Vagina (tissue), 2 donors: ENCODE measurements around the gene DIP2B. TPM values are rescaled to one million over a fixed set of nuclear protein-coding genes. Genes with fewer than 3 reads are reported as not detected.

Experiments
- DNase-seq, 2 donors: peaks; one replicate each; pipeline ENCODE4 v3.0.0-alpha.2; 2017; ENCODE audit errors: extremely low spot score in 2 of 2
- H3K27ac ChIP-seq: fragments of 200-600 bp; sonication (generic); one replicate; pipeline ENCODE4 v1.5.1; 2019
- H3K27me3 ChIP-seq: fragments of 200-600 bp; sonication (generic); one replicate; pipeline ENCODE4 v1.5.1; 2019
- H3K36me3 ChIP-seq, 2 donors: fragments of 200-600 bp; sonication (generic); one replicate each; pipeline ENCODE4 v1.5.1; 2017 to 2019
- H3K4me1 ChIP-seq: fragments of 200-600 bp; sonication (generic); one replicate; pipeline ENCODE4 v1.5.1; 2019
- H3K4me3 ChIP-seq, 2 donors: fragments of 200-600 bp; sonication (generic); 1 replicate in 1 of 2; 2 replicates in 1 of 2; pipeline ENCODE4 v1.5.1; 2016 to 2019
- H3K9me3 ChIP-seq: fragments of 200-600 bp; sonication (generic); one replicate; pipeline ENCODE4 v1.5.1; 2019
- POLR2A ChIP-seq, 2 donors: fragments of 450-650 bp; IDR thresholded peaks; one replicate each; pipeline ENCODE4 v1.6.1; 2017; ENCODE audit warnings: antibody characterized with exemption in 2 of 2, mild to moderate bottlenecking in 2 of 2, moderate library complexity in 2 of 2
- POLR2AphosphoS5 ChIP-seq, 2 donors: sonication (generic); formaldehyde crosslinking; IDR thresholded peaks; one replicate each; pipeline ENCODE4 v1.9.0; 2017; ENCODE audit warnings: antibody characterized with exemption in 2 of 2, mild to moderate bottlenecking in 2 of 2, low read depth in 1 of 2; ENCODE audit not compliant: insufficient read depth in 1 of 2
- intact Hi-C: fragments of 100-400 bp; cut with DNase I; formaldehyde crosslinking; loops from one replicate; pipeline ENCODE4 v1.15.1; 2023
- total RNA-seq: library from RNA; depleted of rRNA; stranded (reverse); fragments of >200 nt; gene quantifications from one replicate; pipeline ENCODE4 v1.2.3, GENCODE V29; 2016
- TF ChIP-seq, protein P1 (sequence below), 3 experiments: fragments of 450-650 bp in 2 of 3; fragments of 200-600 bp in 1 of 3; sonication (generic) in 1 of 3; IDR thresholded peaks; one replicate each; pipeline ENCODE4 v1.5.1; 2017 to 2019; ENCODE audit warnings: antibody characterized with exemption in 3 of 3, mild to moderate bottlenecking in 2 of 3, moderate library complexity in 2 of 3

DIP2B gene
- total RNA-seq, 1 donor from 2014 or later, result 32.2 TPM

- Histone ChIP-seq H3K9me3 (no peaks in the 10 kb centered on the region), H3K4me3 (no peak overlapping the region), H3K4me1 (peaks cover 19% of the 10 kb centered on the region), H3K27me3 (no peaks in the 10 kb centered on the region), H3K27ac (no peak overlapping the region), H3K36me3 (no peaks in the 10 kb centered on the region)
- no peak for DNase-seq
- TF ChIP-seq POLR2A (IDR thresholded peaks at IDR 0.05) (no peak), POLR2AphosphoS5 (IDR thresholded peaks at IDR 0.05; ENCODE audit: insufficient read depth in 1 of 2, low read depth in 1 of 2) (no peak)
- TF ChIP-seq, protein P1, sequence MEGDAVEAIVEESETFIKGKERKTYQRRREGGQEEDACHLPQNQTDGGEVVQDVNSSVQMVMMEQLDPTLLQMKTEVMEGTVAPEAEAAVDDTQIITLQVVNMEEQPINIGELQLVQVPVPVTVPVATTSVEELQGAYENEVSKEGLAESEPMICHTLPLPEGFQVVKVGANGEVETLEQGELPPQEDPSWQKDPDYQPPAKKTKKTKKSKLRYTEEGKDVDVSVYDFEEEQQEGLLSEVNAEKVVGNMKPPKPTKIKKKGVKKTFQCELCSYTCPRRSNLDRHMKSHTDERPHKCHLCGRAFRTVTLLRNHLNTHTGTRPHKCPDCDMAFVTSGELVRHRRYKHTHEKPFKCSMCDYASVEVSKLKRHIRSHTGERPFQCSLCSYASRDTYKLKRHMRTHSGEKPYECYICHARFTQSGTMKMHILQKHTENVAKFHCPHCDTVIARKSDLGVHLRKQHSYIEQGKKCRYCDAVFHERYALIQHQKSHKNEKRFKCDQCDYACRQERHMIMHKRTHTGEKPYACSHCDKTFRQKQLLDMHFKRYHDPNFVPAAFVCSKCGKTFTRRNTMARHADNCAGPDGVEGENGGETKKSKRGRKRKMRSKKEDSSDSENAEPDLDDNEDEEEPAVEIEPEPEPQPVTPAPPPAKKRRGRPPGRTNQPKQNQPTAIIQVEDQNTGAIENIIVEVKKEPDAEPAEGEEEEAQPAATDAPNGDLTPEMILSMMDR (IDR thresholded peaks at IDR 0.05), result no peak
- intact Hi-C loops, result loop anchor here (5.0 kb wide), 1 partner anchor 133 kb away; the partner anchor contains the start of gene DIP2B
Observed at GRCh38 chr12:50635364-50635763, 130.6 kb downstream of the DIP2B start.

- Histone ChIP-seq H3K27me3 (no peaks in the 10 kb centered on the region), H3K27ac (no peak overlapping the region), H3K4me1 (peaks cover 19% of the 10 kb centered on the region), H3K4me3 (no peak overlapping the region), H3K36me3 (no peaks in the 10 kb centered on the region), H3K9me3 (no peaks in the 10 kb centered on the region)
- intact Hi-C loops, result loop anchor here (5.0 kb wide), 1 partner anchor 134 kb away; the partner anchor contains the start of gene DIP2B
- no peak for TF ChIP-seq POLR2A (IDR thresholded peaks at IDR 0.05)
- TF ChIP-seq POLR2AphosphoS5 (IDR thresholded peaks at IDR 0.05; ENCODE audit: insufficient read depth in 1 of 2, low read depth in 1 of 2), result no peak
- TF ChIP-seq, protein P1 (IDR thresholded peaks at IDR 0.05), result no peak
- DNase-seq, result no peak
Observed at GRCh38 chr12:50635857-50636256, 131.1 kb downstream of the DIP2B start.

- peaks cover 21% of the 10 kb centered on the region for H3K4me1 ChIP-seq
- no peak for TF ChIP-seq POLR2AphosphoS5 (IDR thresholded peaks at IDR 0.05; ENCODE audit: insufficient read depth in 1 of 2, low read depth in 1 of 2)
- TF ChIP-seq, protein P1 (IDR thresholded peaks at IDR 0.05), result no peak
- no peak for TF ChIP-seq POLR2A (IDR thresholded peaks at IDR 0.05)
- H3K4me3 ChIP-seq, result no peak overlapping the region
- H3K27me3 ChIP-seq, result no peaks in the 10 kb centered on the region
- H3K36me3 ChIP-seq, result peaks cover 0 to under 1% of the 10 kb centered on the region in 2 donors
- no peak overlapping the region for H3K27ac ChIP-seq
- no peaks in the 10 kb centered on the region for H3K9me3 ChIP-seq
- intact Hi-C loops, result loop anchor here (5.0 kb wide), 1 partner anchor 134 kb away; the partner anchor contains the start of gene DIP2B
- no peak for DNase-seq
Observed at GRCh38 chr12:50636505-50636904, 131.7 kb downstream of the DIP2B start.

DNA sequence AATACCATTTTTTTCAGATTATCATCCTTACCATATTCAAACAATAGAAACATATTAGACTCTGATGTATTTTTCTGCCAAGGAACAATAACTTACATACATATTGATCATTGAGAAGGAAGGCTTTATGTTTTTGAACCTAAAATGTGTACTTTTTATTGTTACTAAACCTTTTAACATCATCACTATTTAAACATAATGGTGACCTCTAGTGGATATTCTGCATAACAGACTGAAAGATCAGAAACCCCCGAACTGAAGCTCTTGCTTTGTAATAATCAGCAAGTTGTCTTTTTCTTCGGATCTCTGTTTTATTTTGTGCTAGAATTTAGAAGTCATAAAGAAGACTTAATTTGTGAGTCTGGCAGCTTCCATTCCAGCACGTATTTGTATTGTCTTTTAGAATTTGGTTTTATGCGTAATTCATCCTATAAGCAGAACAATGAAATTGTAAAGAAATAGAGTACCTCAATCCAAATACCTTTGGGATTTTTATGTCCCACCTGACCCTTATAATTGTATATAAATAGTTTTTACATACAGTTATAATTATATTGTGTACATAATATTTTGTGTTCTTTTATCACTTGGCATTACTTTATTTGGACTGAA, 133.2 kb downstream of the DIP2B start:
- intact Hi-C loops, result loop anchor here (5.0 kb wide), 1 partner anchor 136 kb away; the partner anchor contains the start of gene DIP2B
- H3K4me1 ChIP-seq, result peaks cover 24% of the 10 kb centered on the region
- H3K9me3 ChIP-seq, result no peaks in the 10 kb centered on the region
- H3K27ac ChIP-seq, result peak overlapping the region; percentile 41
- no peak for DNase-seq
- TF ChIP-seq, protein P1 (IDR thresholded peaks at IDR 0.05), result peak; percentile 33 to 60 (median 37)
- no peak for TF ChIP-seq POLR2A (IDR thresholded peaks at IDR 0.05)
- H3K36me3 ChIP-seq, result peaks cover 0 to 8% of the 10 kb centered on the region in 2 donors
- H3K27me3 ChIP-seq, result no peaks in the 10 kb centered on the region
- H3K4me3 ChIP-seq, result no peak overlapping the region

- H3K36me3 ChIP-seq, result peaks cover 0 to 8% of the 10 kb centered on the region in 2 donors
- intact Hi-C loops, result loop anchor here (5.0 kb wide), 1 partner anchor 136 kb away; the partner anchor contains the start of gene DIP2B
- peaks cover 24% of the 10 kb centered on the region for H3K4me1 ChIP-seq
- DNase-seq, result no peak
- H3K27me3 ChIP-seq, result no peaks in the 10 kb centered on the region
- no peak overlapping the region for H3K27ac ChIP-seq
- no peaks in the 10 kb centered on the region for H3K9me3 ChIP-seq
- TF ChIP-seq, protein P1 (IDR thresholded peaks at IDR 0.05), result no peak
- no peak for TF ChIP-seq POLR2AphosphoS5 (IDR thresholded peaks at IDR 0.05; ENCODE audit: insufficient read depth in 1 of 2, low read depth in 1 of 2)
- TF ChIP-seq POLR2A (IDR thresholded peaks at IDR 0.05), result no peak
- H3K4me3 ChIP-seq, result no peak overlapping the region
Observed at GRCh38 chr12:50638482-50638880, 133.7 kb downstream of the DIP2B start.
